Neural cell (in vitro differentiated cells): Measurements from ENCODE around the gene SIGLEC12. TPM values are rescaled to one million over a fixed set of nuclear protein-coding genes. Genes with fewer than 3 reads are reported as not detected.

Source experiments
- H2AFZ ChIP-seq: fragments of 200-600, 300-800 bp; sonication (generic), shearing (Covaris generic); 2 replicates; pipeline ENCODE4 v1.6.0; 2014; ENCODE audit warnings: low read depth, mild to moderate bottlenecking, antibody characterized with exemption, low read length, moderate library complexity
- H3F3A ChIP-seq: fragments of 200-600 bp; shearing (Covaris generic); 2 replicates; pipeline ENCODE4 v1.6.1; 2016; ENCODE audit warnings: mild to moderate bottlenecking, moderate library complexity, mixed read lengths, antibody characterized with exemption, low read length; ENCODE audit not compliant: insufficient read depth, poor library complexity, severe bottlenecking
- H3K27ac ChIP-seq: fragments of 200-600, 300-800 bp; sonication (generic), shearing (Covaris generic); 2 replicates; pipeline ENCODE4 v1.5.1; 2014; ENCODE audit warnings: mild to moderate bottlenecking, low read length, moderate library complexity
- H3K27me3 ChIP-seq: fragments of 300-800, 200-600 bp; sonication (generic), shearing (Covaris generic); 2 replicates; pipeline ENCODE4 v1.6.0; 2014; ENCODE audit warnings: mild to moderate bottlenecking, low read depth, low read length, moderate library complexity; ENCODE audit not compliant: insufficient read depth
- H3K36me3 ChIP-seq: fragments of 300-800, 200-600 bp; sonication (generic), shearing (Covaris generic); 2 replicates; pipeline ENCODE4 v1.5.1; 2014; ENCODE audit warnings: mild to moderate bottlenecking, antibody characterized with exemption, low read length, moderate library complexity; ENCODE audit not compliant: insufficient read depth
- H3K4me2 ChIP-seq: fragments of 300-800, 200-600 bp; sonication (generic), shearing (Covaris generic); 2 replicates; pipeline ENCODE4 v1.6.0; 2014; ENCODE audit warnings: mild to moderate bottlenecking, low read length
- H3K4me3 ChIP-seq: fragments of 300-800, 200-600 bp; sonication (generic), shearing (Covaris generic); 2 replicates; pipeline ENCODE4 v1.5.1; 2014; ENCODE audit warnings: mild to moderate bottlenecking, low read length, moderate library complexity
- H3K79me2 ChIP-seq: fragments of 200-600 bp; shearing (Covaris generic); replicated peaks from 2 replicates; pipeline ENCODE4 v1.6.0; 2014; ENCODE audit warnings: mild to moderate bottlenecking, low read length, moderate library complexity; ENCODE audit not compliant: insufficient read depth
- H3K9ac ChIP-seq: fragments of 300-800, 200-600 bp; sonication (generic), shearing (Covaris generic); 2 replicates; pipeline ENCODE4 v1.6.1; 2016; ENCODE audit warnings: mild to moderate bottlenecking, low read length, mixed read lengths
- H3K9me2 ChIP-seq: fragments of 200-600 bp; shearing (Covaris generic); 2 replicates; pipeline ENCODE4 v1.6.1; 2016; ENCODE audit warnings: mild to moderate bottlenecking, low read length, mixed read lengths; ENCODE audit not compliant: insufficient read depth
- H3K9me3 ChIP-seq: fragments of 200-600, 300-800 bp; sonication (generic), shearing (Covaris generic); 2 replicates; pipeline ENCODE4 v1.6.1; 2016; ENCODE audit warnings: mild to moderate bottlenecking, mixed run types, low read length, moderate library complexity, mixed read lengths
- H4K20me1 ChIP-seq: fragments of 200-600 bp; shearing (Covaris generic); 2 replicates; pipeline ENCODE4 v1.6.1; 2016; ENCODE audit warnings: mild to moderate bottlenecking, mixed run types; ENCODE audit not compliant: insufficient read depth
- CTCF ChIP-seq: fragments of 450-650 bp; IDR thresholded peaks from 2 replicates; pipeline ENCODE4 v1.5.1; 2014; ENCODE audit warnings: antibody characterized with exemption, mild to moderate bottlenecking, moderate library complexity; ENCODE audit not compliant: poor library complexity, severe bottlenecking
- EP300 ChIP-seq: fragments of 450-650 bp; conservative IDR thresholded peaks from 2 replicates; pipeline ENCODE4 v1.6.1; 2014; ENCODE audit warnings: antibody characterized with exemption, mild to moderate bottlenecking, moderate library complexity; ENCODE audit not compliant: poor library complexity, severe bottlenecking
- EZH2 ChIP-seq: fragments of 200-600, 300-800 bp; shearing (Covaris generic), sonication (generic); IDR thresholded peaks from 2 replicates; pipeline ENCODE4 v1.6.1; 2014; ENCODE audit warnings: antibody characterized with exemption, low read length, borderline replicate concordance, mild to moderate bottlenecking; ENCODE audit not compliant: insufficient read depth, poor library complexity, severe bottlenecking
- MXI1 ChIP-seq: fragments of 450-650 bp; conservative IDR thresholded peaks from 2 replicates; pipeline ENCODE4 v1.6.1; 2014; ENCODE audit warnings: antibody characterized with exemption, mild to moderate bottlenecking; ENCODE audit not compliant: poor library complexity, severe bottlenecking
- POLR2AphosphoS5 ChIP-seq: IDR thresholded peaks from 2 replicates; pipeline ENCODE4 v1.6.1; 2012
- RAD21 ChIP-seq: fragments of 450-650 bp; conservative IDR thresholded peaks from 2 replicates; pipeline ENCODE4 v1.6.1; 2014; ENCODE audit warnings: antibody characterized with exemption, mild to moderate bottlenecking, moderate library complexity
- SMC3 ChIP-seq: fragments of 450-650 bp; conservative IDR thresholded peaks from 2 replicates; pipeline ENCODE4 v1.6.1; 2014; ENCODE audit warnings: antibody characterized with exemption, mild to moderate bottlenecking, moderate library complexity; ENCODE audit not compliant: poor library complexity
- TAF1 ChIP-seq: IDR thresholded peaks from 2 replicates; pipeline ENCODE4 v1.6.1; 2012; ENCODE audit warnings: low read depth
- polyA plus RNA-seq: library from polyadenylated mRNA; depleted of rRNA; stranded (reverse); fragments of >200 nt; gene quantifications from 2 replicates; pipeline ENCODE4 v1.2.3, GENCODE V29; 2014
- TF ChIP-seq, protein P1 (sequence below): IDR thresholded peaks from 2 replicates; pipeline ENCODE4 v1.6.1; 2012; ENCODE audit warnings: borderline replicate concordance

The SIGLEC12 gene
- polyA plus RNA-seq, 1 donor from 2014 or later, result not detected

DNA sequence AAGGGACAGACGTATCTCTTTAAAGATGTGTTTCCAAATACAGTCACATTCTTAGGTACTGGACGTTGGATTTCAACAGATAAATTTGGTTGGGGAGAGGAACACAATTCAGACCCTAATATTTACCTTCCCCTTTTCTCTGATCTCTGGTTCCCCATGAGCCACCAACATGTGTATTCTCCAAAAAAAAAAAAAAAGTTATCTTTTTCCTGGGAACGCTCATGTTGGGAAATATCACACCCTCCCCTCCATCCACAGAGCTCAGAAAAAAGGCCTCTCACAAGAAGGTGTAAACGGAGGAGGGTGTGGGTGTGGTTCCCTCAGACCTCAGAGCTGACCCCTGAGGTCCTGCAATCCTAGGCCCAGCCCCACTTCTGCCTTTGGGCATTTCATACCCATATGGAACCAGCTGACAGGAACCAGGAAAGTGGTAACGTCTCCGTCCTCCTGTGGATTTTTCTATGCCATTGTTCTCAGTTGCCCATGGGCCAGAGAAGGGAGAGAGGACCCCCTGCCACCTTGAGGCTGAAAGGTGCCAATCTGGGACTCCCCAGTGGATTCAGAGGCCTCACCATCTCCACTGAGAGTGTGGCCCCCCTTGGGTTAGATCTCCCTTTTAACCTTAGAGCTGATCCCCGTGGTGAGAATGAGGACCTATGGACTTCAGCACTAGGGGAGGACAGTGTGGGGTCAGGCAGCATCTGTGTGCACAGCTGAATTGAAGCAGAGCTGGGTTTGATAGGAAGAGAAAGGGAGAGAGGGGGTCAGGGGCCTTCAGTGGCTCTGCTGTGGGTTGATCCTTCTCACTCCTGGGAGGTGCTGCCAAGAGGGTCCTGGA lies 8.4 kb upstream of the SIGLEC12 start:
- H2AFZ ChIP-seq, result no peak overlapping the region
- no peaks in the 10 kb centered on the region for H3K36me3 ChIP-seq
- H3K4me2 ChIP-seq, result no peak overlapping the region
- no peak overlapping the region for H3K9ac ChIP-seq
- no peaks in the 10 kb centered on the region for H3K79me2 ChIP-seq
- no peak overlapping the region for H3K4me3 ChIP-seq
- no peaks in the 10 kb centered on the region for H3F3A ChIP-seq
- no peaks in the 10 kb centered on the region for H3K9me3 ChIP-seq
- H4K20me1 ChIP-seq, result no peaks in the 10 kb centered on the region
- H3K9me2 ChIP-seq, result no peaks in the 10 kb centered on the region
- no peaks in the 10 kb centered on the region for H3K27me3 ChIP-seq
- H3K27ac ChIP-seq, result no peak overlapping the region
- TF ChIP-seq SMC3 (no peak), POLR2AphosphoS5 (no peak), MXI1 (no peak), CTCF (no peak), TAF1 (no peak), RAD21 (no peak), EP300 (no peak), EZH2 (no peak)

GRCh38 chr19:51508059-51508733 lies 6.6 kb upstream of the SIGLEC12 start:
- no peak for TF ChIP-seq MXI1
- TF ChIP-seq SMC3, result no peak

DNA sequence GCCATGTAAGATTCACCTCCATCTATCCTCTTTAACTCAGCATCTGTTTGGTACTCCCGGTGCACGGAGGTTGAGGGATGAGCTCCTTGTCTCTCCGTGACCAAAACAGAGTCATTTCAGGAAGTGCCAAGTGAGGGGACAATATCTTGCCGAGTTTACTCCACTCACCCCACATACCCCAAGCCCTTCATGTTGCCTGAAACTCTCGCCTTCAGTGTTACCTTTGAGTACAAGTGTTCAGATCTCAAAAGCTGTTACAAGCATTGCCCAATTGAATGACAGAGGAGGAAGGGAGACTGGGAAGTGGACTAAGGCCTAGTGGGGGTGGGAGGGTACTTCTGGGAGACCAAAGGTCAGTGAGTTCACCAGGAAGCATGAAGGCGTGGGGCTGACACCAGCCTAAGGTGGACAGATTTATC lies 6.0 kb upstream of the SIGLEC12 start:
- Histone ChIP-seq H3K27ac (no peak overlapping the region), H4K20me1 (no peaks in the 10 kb centered on the region), H2AFZ (no peak overlapping the region), H3K9me2 (no peaks in the 10 kb centered on the region), H3K4me3 (no peak overlapping the region), H3K79me2 (no peaks in the 10 kb centered on the region), H3K36me3 (no peaks in the 10 kb centered on the region), H3F3A (no peaks in the 10 kb centered on the region), H3K9ac (no peak overlapping the region), H3K4me2 (no peak overlapping the region), H3K27me3 (no peaks in the 10 kb centered on the region), H3K9me3 (no peaks in the 10 kb centered on the region)
- TF ChIP-seq POLR2AphosphoS5 (no peak), RAD21 (no peak), TAF1 (no peak), CTCF (no peak), EP300 (no peak), MXI1 (no peak), EZH2 (no peak), SMC3 (no peak)
- TF ChIP-seq, protein P1, sequence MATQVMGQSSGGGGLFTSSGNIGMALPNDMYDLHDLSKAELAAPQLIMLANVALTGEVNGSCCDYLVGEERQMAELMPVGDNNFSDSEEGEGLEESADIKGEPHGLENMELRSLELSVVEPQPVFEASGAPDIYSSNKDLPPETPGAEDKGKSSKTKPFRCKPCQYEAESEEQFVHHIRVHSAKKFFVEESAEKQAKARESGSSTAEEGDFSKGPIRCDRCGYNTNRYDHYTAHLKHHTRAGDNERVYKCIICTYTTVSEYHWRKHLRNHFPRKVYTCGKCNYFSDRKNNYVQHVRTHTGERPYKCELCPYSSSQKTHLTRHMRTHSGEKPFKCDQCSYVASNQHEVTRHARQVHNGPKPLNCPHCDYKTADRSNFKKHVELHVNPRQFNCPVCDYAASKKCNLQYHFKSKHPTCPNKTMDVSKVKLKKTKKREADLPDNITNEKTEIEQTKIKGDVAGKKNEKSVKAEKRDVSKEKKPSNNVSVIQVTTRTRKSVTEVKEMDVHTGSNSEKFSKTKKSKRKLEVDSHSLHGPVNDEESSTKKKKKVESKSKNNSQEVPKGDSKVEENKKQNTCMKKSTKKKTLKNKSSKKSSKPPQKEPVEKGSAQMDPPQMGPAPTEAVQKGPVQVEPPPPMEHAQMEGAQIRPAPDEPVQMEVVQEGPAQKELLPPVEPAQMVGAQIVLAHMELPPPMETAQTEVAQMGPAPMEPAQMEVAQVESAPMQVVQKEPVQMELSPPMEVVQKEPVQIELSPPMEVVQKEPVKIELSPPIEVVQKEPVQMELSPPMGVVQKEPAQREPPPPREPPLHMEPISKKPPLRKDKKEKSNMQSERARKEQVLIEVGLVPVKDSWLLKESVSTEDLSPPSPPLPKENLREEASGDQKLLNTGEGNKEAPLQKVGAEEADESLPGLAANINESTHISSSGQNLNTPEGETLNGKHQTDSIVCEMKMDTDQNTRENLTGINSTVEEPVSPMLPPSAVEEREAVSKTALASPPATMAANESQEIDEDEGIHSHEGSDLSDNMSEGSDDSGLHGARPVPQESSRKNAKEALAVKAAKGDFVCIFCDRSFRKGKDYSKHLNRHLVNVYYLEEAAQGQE, result no peak

More at GRCh38 chr19:51508059-51508733, 6.6 kb upstream of the SIGLEC12 start:
- no peaks in the 10 kb centered on the region for H3K79me2 ChIP-seq
- H3K9me2 ChIP-seq, result no peaks in the 10 kb centered on the region
- H3F3A ChIP-seq, result no peaks in the 10 kb centered on the region
- no peak overlapping the region for H3K27ac ChIP-seq
- H3K4me2 ChIP-seq, result no peak overlapping the region
- H2AFZ ChIP-seq, result no peak overlapping the region
- H3K36me3 ChIP-seq, result no peaks in the 10 kb centered on the region
- H3K9ac ChIP-seq, result no peak overlapping the region
- no peaks in the 10 kb centered on the region for H3K27me3 ChIP-seq
- H3K9me3 ChIP-seq, result no peaks in the 10 kb centered on the region
- H4K20me1 ChIP-seq, result no peaks in the 10 kb centered on the region
- H3K4me3 ChIP-seq, result no peak overlapping the region
